ENCODE data around the gene FFAR2.
"Not testable (repeated sequence)": the region's sequence is repeated elsewhere in the genome, so short reads cannot be mapped to it uniquely, and the experiment has no call there.

Gene FFAR2

DNA sequence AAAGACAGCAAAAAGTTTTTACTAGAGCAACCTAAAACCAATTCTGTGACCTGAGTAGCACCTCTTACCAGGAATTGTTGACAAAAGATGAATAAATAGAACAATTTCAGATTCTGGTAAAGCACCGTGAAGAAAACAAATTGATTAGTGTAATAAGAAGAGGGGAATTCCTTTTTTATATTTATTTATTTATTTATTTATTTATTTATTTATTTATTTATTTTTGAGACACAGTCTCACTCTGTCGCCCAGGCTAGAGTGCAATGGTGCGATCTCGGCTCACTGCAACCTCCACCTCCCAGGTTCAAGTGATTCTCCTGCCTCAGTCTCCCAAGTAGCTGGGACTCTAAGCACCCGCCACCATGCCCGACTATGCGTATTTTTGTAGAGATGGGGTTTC is 24.7 kb upstream of the FFAR2 start:
- H3K36me3 ChIP-seq (ENCODE audit: control insufficient read depth in 4 of 4, insufficient read depth in 4 of 4, low read length in 3 of 4); H3K4me3 ChIP-seq (ENCODE audit: control insufficient read depth in 1 of 7, extremely low read depth in 1 of 7, insufficient read depth in 4 of 7, low read depth in 2 of 7, low read length in 6 of 7); H3K27ac ChIP-seq (ENCODE audit: insufficient read depth in 1 of 2, low read depth in 1 of 2, low read length in 2 of 2, poor library complexity in 1 of 2, severe bottlenecking in 2 of 2); H3K27me3 ChIP-seq (replicated peaks in 2 of 5; ENCODE audit: control insufficient read depth in 4 of 5, insufficient read depth in 5 of 5, low read length in 4 of 5); DNase-seq; POLR2A ChIA-PET; H3K4me1 ChIP-seq (ENCODE audit: control extremely low read depth in 1 of 4, control insufficient read depth in 4 of 4, insufficient read depth in 4 of 4, low read length in 3 of 4); H3K9me3 ChIP-seq (ENCODE audit: control extremely low read depth in 1 of 5, control insufficient read depth in 4 of 5, insufficient read depth in 2 of 5, low read depth in 1 of 5, low read length in 4 of 5): not testable (repeated sequence)
- CTCF ChIA-PET: interaction anchor here (0.8 to 4.7 kb wide), 2 partner anchors 18 to 46 kb away, joined by 3 to 29 read pairs; no protein-coding TSS in a partner anchor
- 93% methylated on average over 2 of the region's 7 CpGs for WGBS (ENCODE audit: insufficient coverage)

DNA sequence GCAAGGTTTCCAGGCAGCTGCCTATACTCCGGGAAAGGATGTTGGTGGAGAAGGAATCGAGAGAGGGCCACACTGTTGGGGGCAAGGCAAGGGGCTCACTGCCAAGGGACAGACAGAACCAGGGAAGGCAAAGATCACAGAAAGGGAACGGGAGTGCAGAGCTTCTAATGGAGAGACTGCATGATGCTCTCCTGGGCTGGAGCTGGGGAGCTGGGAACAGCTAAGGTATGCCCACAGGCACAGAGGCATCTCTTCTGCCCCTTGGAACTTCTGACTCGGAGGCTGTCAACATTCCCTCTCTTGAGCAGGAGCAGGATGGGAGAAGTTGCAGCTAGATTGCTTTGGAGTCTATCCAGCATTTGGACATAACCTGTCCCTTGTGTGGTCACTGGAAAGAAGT is 22.4 kb upstream of the FFAR2 start:
- no peak for DNase-seq
- no peaks in the 10 kb centered on the region for H3K27me3 ChIP-seq (replicated peaks in 2 of 5; ENCODE audit: control insufficient read depth in 4 of 5, insufficient read depth in 5 of 5, low read length in 4 of 5)
- H3K9me3 ChIP-seq (ENCODE audit: control extremely low read depth in 1 of 5, control insufficient read depth in 4 of 5, insufficient read depth in 2 of 5, low read depth in 1 of 5, low read length in 4 of 5): no peaks in the 10 kb centered on the region
- ChIA-PET CTCF (interaction anchor here (1.0 kb wide), 1 partner anchor 37 kb away, joined by 3 read pairs; no protein-coding TSS in a partner anchor), POLR2A (no interaction called here)
- WGBS (ENCODE audit: insufficient coverage): 100% methylated on average over 3 of the region's 4 CpGs
- H3K4me3 ChIP-seq (ENCODE audit: control insufficient read depth in 1 of 7, extremely low read depth in 1 of 7, insufficient read depth in 4 of 7, low read depth in 2 of 7, low read length in 6 of 7): no peak overlapping the region
- H3K27ac ChIP-seq (ENCODE audit: insufficient read depth in 1 of 2, low read depth in 1 of 2, low read length in 2 of 2, poor library complexity in 1 of 2, severe bottlenecking in 2 of 2): no peak overlapping the region
- H3K36me3 ChIP-seq (ENCODE audit: control insufficient read depth in 4 of 4, insufficient read depth in 4 of 4, low read length in 3 of 4): no peaks in the 10 kb centered on the region
- peaks cover 0 to 11% (median 4%) of the 10 kb centered on the region in 4 experiments for H3K4me1 ChIP-seq (ENCODE audit: control extremely low read depth in 1 of 4, control insufficient read depth in 4 of 4, insufficient read depth in 4 of 4, low read length in 3 of 4)

DNA sequence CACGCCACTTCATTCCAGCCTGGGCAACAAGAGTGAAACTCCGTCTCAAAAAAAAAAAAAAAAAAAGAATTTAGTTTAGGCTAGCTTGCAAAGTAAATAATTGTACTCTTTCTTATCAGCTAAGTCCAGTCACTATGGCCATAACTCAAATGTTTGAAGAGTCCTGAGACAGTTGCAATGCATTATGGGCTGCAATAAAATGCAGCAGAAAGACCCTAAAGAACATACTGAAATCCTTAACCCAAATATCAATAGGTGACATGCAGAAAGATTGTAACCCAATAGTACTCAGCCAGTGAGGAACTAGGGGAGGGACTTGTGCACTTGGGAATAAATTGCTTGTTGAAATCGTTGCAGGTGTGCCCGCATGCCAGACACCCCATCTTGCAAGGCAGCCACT is 20.9 kb upstream of the FFAR2 start:
- ChIA-PET CTCF (no interaction called here), POLR2A (interaction anchor here (0.7 kb wide), 1 partner anchor 53 kb away, joined by 5 read pairs; no protein-coding TSS in a partner anchor)

DNA sequence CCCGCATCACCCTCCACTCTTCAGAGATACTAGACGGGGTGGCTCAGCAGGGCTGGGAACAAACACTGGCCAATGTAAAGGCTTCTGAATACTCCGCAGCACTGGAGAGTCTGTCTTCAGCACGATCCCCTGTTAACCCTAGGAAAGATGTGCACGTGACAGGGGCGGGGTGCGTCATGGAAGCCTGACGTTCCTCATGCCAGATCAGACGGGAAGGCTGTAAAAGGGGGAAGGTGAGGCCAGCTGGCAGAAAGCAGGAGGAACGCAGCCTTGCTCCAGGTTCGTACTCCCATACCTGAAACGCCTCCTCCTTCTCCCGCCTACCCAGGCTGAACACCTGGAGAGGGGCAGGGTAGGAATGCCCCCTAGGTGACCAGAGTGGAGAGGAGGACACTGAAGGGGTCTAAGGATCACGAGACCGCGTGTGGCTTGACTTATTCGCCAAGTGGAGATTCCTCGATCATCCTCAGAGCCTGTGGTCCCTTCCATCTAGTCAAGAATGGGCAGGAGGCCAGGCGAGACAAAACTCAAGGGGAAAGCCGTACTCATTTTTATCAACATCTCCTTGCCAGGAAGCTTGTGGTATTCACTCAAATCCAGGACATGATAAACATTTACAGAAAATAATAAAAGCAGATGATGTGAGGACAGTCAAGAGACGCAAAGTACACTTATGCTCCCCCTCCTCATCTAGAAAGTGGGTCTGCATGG is 18.2 kb upstream of the FFAR2 start:
- peaks cover 0 to 18% (median 7%) of the 10 kb centered on the region in 4 experiments for H3K4me1 ChIP-seq (ENCODE audit: control extremely low read depth in 1 of 4, control insufficient read depth in 4 of 4, insufficient read depth in 4 of 4, low read length in 3 of 4)
- CTCF ChIA-PET: interaction anchor here (1.0 to 2.6 kb wide), 3 partner anchors 9 to 30 kb away, joined by 3 to 10 read pairs (median 3); no protein-coding TSS in a partner anchor
- H3K4me3 ChIP-seq (ENCODE audit: control insufficient read depth in 1 of 7, extremely low read depth in 1 of 7, insufficient read depth in 4 of 7, low read depth in 2 of 7, low read length in 6 of 7): peak overlapping the region in 1 of 7 experiments; percentile 12
- DNase-seq: no peak
- H3K27ac ChIP-seq (ENCODE audit: insufficient read depth in 1 of 2, low read depth in 1 of 2, low read length in 2 of 2, poor library complexity in 1 of 2, severe bottlenecking in 2 of 2): no peak overlapping the region
- H3K9me3 ChIP-seq (ENCODE audit: control extremely low read depth in 1 of 5, control insufficient read depth in 4 of 5, insufficient read depth in 2 of 5, low read depth in 1 of 5, low read length in 4 of 5): peaks cover 0 to 2% (median 0%) of the 10 kb centered on the region in 5 experiments
- 96% methylated on average over 18 of the region's 21 CpGs for WGBS (ENCODE audit: insufficient coverage)
- no peaks in the 10 kb centered on the region for H3K27me3 ChIP-seq (replicated peaks in 2 of 5; ENCODE audit: control insufficient read depth in 4 of 5, insufficient read depth in 5 of 5, low read length in 4 of 5)
- POLR2A ChIA-PET: no interaction called here
- H3K36me3 ChIP-seq (ENCODE audit: control insufficient read depth in 4 of 4, insufficient read depth in 4 of 4, low read length in 3 of 4): no peaks in the 10 kb centered on the region

More for the DNA sequence above, 20.9 kb upstream of the FFAR2 start:
- Histone ChIP-seq H3K27me3 (replicated peaks in 2 of 5; ENCODE audit: control insufficient read depth in 4 of 5, insufficient read depth in 5 of 5, low read length in 4 of 5) (no peaks in the 10 kb centered on the region), H3K9me3 (ENCODE audit: control extremely low read depth in 1 of 5, control insufficient read depth in 4 of 5, insufficient read depth in 2 of 5, low read depth in 1 of 5, low read length in 4 of 5) (peaks cover 0 to 2% (median 0%) of the 10 kb centered on the region in 5 experiments), H3K36me3 (ENCODE audit: control insufficient read depth in 4 of 4, insufficient read depth in 4 of 4, low read length in 3 of 4) (no peaks in the 10 kb centered on the region), H3K27ac (ENCODE audit: insufficient read depth in 1 of 2, low read depth in 1 of 2, low read length in 2 of 2, poor library complexity in 1 of 2, severe bottlenecking in 2 of 2) (no peak overlapping the region), H3K4me1 (ENCODE audit: control extremely low read depth in 1 of 4, control insufficient read depth in 4 of 4, insufficient read depth in 4 of 4, low read length in 3 of 4) (peaks cover 0 to 18% (median 7%) of the 10 kb centered on the region in 4 experiments), H3K4me3 (ENCODE audit: control insufficient read depth in 1 of 7, extremely low read depth in 1 of 7, insufficient read depth in 4 of 7, low read depth in 2 of 7, low read length in 6 of 7) (no peak overlapping the region)
- DNase-seq: no peak
- WGBS (ENCODE audit: insufficient coverage): 86% methylated on average over 1 of the region's 4 CpGs

DNA sequence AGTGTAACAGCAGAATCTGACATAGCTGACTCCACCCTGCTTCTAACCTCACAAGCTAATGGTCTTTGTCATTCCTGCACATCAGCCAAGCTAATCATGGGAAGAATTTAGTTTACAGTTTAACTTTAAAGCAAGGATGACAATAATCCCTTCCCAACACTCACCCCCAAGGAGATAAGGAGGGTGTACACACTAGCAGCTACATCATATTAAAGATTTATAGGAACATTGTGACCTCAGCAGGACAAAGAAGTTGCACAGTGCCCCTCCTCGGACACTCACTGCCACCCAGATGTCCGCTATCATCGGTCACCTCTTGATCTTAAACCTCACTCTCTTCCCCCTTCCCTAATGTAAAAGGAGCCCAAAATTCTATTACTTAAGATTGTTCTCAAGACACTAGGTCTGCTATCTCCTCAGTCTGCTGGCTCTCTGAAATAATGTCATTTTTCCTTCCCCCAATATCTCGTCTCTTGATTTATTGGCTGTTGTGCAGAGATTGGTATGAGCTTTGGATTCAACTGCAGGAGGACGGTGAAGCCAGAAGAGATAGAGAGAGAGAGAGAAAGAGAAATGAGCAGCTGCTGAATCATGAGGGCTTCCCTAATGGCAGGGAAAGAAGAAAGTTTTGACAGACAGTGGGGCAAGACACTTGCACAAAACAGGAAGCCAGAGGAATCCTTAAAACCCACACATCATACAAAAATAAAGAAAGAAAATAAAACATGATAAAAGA is 17.5 kb upstream of the FFAR2 start:
- no peak overlapping the region for H3K27ac ChIP-seq (ENCODE audit: insufficient read depth in 1 of 2, low read depth in 1 of 2, low read length in 2 of 2, poor library complexity in 1 of 2, severe bottlenecking in 2 of 2)
- peaks cover 0 to 2% (median 0%) of the 10 kb centered on the region in 5 experiments for H3K9me3 ChIP-seq (ENCODE audit: control extremely low read depth in 1 of 5, control insufficient read depth in 4 of 5, insufficient read depth in 2 of 5, low read depth in 1 of 5, low read length in 4 of 5)
- no peaks in the 10 kb centered on the region for H3K27me3 ChIP-seq (replicated peaks in 2 of 5; ENCODE audit: control insufficient read depth in 4 of 5, insufficient read depth in 5 of 5, low read length in 4 of 5)
- POLR2A ChIA-PET: no interaction called here
- no peaks in the 10 kb centered on the region for H3K36me3 ChIP-seq (ENCODE audit: control insufficient read depth in 4 of 4, insufficient read depth in 4 of 4, low read length in 3 of 4)
- H3K4me3 ChIP-seq (ENCODE audit: control insufficient read depth in 1 of 7, extremely low read depth in 1 of 7, insufficient read depth in 4 of 7, low read depth in 2 of 7, low read length in 6 of 7): peak overlapping the region in 2 of 7 experiments; percentile 15 to 24
- CTCF ChIA-PET: interaction anchor here (1.0 to 2.6 kb wide), 3 partner anchors 10 to 30 kb away, joined by 3 to 10 read pairs (median 3); no protein-coding TSS in a partner anchor
- WGBS (ENCODE audit: insufficient coverage): 76% methylated on average over 3 of the region's 5 CpGs
- peak in 2 of 3 donors; percentile 45 to 51 for DNase-seq
- H3K4me1 ChIP-seq (ENCODE audit: control extremely low read depth in 1 of 4, control insufficient read depth in 4 of 4, insufficient read depth in 4 of 4, low read length in 3 of 4): peaks cover 0 to 24% (median 9%) of the 10 kb centered on the region in 4 experiments

DNA sequence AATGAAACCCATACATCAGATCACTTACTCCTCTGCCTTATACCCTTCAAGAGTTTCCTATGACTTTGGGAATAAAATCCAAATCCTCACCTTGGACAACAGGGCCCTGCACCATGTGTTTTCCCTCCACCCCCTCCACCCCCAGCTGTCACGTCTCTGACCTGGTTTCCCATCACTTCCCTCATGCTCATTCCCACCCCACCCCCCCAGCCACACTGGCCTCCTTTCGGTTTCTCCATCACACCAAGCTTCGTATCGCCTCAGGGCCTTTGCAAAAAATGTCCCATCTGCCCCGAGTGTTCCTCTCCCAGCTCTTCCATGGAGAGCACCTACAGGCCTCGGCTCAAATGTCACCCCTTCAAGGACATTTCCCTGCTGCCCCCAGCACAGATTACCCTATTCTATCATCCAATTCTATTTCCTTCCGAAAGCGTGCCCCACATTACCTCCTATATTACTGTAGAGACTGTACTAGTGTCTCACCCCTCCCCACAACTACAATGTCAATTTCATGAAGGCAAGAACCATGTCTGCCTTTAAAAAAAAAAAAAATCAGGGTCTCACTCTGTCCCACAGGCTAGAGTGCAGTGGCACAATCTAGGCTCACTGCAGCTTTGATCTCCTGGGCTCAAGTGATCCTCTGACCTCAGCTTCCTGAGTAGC is 16.8 kb upstream of the FFAR2 start:
- no peaks in the 10 kb centered on the region for H3K36me3 ChIP-seq (ENCODE audit: control insufficient read depth in 4 of 4, insufficient read depth in 4 of 4, low read length in 3 of 4)
- ChIA-PET CTCF (interaction anchor here (0.8 to 2.6 kb wide), 3 partner anchors 11 to 37 kb away, joined by 3 to 10 read pairs (median 3); no protein-coding TSS in a partner anchor), POLR2A (interaction anchor here (0.6 kb wide), 1 partner anchor 12 kb away, joined by 3 read pairs; no protein-coding TSS in a partner anchor)
- no peak overlapping the region for H3K27ac ChIP-seq (ENCODE audit: insufficient read depth in 1 of 2, low read depth in 1 of 2, low read length in 2 of 2, poor library complexity in 1 of 2, severe bottlenecking in 2 of 2)
- H3K4me1 ChIP-seq (ENCODE audit: control extremely low read depth in 1 of 4, control insufficient read depth in 4 of 4, insufficient read depth in 4 of 4, low read length in 3 of 4): peaks cover 5 to 31% (median 16%) of the 10 kb centered on the region in 4 experiments
- no peaks in the 10 kb centered on the region for H3K27me3 ChIP-seq (replicated peaks in 2 of 5; ENCODE audit: control insufficient read depth in 4 of 5, insufficient read depth in 5 of 5, low read length in 4 of 5)
- DNase-seq: no peak
- 94% methylated on average over 7 of the region's 8 CpGs for WGBS (ENCODE audit: insufficient coverage)
- no peak overlapping the region for H3K4me3 ChIP-seq (ENCODE audit: control insufficient read depth in 1 of 7, extremely low read depth in 1 of 7, insufficient read depth in 4 of 7, low read depth in 2 of 7, low read length in 6 of 7)
- peaks cover 0 to 2% (median 0%) of the 10 kb centered on the region in 5 experiments for H3K9me3 ChIP-seq (ENCODE audit: control extremely low read depth in 1 of 5, control insufficient read depth in 4 of 5, insufficient read depth in 2 of 5, low read depth in 1 of 5, low read length in 4 of 5)
